ENCODE results near the gene SARM1. TPM values are rescaled to one million over a fixed set of nuclear protein-coding genes. Genes with fewer than 3 reads are reported as not detected.

Gene SARM1
- total and polyA plus RNA-seq, 4 donors: 9.3 to 24.6 (median 9.8) TPM

DNA sequence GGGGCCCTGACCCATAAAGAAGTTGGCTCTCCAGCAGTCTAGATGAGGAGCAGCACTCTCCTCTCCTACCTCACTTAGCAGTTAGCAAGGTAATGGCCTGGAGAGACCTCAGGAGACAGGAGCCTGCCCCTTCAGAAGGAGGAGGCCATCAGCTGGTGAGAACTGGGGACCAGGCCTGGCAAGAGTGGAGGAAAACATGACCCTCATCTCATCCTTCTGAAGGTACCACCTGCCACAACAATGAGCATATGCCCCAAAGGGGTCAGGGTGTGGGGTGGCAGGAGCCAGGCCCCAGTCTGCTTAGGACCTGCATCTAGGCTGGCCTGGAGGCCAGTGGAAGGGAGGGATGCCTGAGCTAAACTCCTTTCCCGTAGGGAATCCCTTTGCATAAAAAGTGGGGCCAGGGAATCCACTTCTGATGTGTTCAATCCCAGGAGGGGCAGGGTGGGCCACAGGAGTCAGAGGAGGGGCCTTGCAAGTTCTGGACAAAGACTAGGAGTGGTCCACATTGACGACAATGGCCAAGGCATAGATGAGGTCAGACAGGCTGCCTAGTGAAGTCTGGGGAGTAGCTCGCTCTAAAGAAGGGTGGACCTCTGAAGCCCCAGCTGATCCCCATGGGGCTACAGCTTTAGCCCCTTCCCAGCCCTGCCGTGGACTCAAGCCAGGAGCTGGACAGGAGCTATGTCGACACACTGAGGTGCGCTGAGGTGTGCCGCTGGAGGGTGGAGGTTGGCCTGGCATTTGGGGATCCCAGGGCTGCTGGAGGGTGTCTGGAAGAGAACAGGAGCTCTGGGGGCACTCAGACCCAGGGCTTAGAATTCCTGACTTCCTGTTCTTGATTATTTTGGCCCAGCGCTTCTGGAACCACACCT is 7.5 kb upstream of the SARM1 start:
- Histone ChIP-seq H3K27me3 (ENCODE audit: control insufficient read depth in 3 of 3, insufficient read depth in 3 of 3, low read length in 2 of 3) (no peaks in the 10 kb centered on the region), H3K27ac (ENCODE audit: low read depth in 1 of 2, low read length in 1 of 2) (no peak overlapping the region), H3K9ac (ENCODE audit: insufficient read depth in 1 of 2, low read length in 2 of 2) (no peak overlapping the region), H3K4me3 (no peak overlapping the region), H3K4me1 (ENCODE audit: control insufficient read depth in 5 of 5, insufficient read depth in 5 of 5, low read length in 5 of 5) (no peaks in the 10 kb centered on the region), H3K36me3 (ENCODE audit: control insufficient read depth in 4 of 4, insufficient read depth in 4 of 4, low read length in 4 of 4) (peaks cover 20 to 42% (median 23%) of the 10 kb centered on the region in 4 donors), H3K9me3 (ENCODE audit: control insufficient read depth in 4 of 4, insufficient read depth in 3 of 4, low read length in 3 of 4) (no peaks in the 10 kb centered on the region)
- TF ChIP-seq, protein P1, sequence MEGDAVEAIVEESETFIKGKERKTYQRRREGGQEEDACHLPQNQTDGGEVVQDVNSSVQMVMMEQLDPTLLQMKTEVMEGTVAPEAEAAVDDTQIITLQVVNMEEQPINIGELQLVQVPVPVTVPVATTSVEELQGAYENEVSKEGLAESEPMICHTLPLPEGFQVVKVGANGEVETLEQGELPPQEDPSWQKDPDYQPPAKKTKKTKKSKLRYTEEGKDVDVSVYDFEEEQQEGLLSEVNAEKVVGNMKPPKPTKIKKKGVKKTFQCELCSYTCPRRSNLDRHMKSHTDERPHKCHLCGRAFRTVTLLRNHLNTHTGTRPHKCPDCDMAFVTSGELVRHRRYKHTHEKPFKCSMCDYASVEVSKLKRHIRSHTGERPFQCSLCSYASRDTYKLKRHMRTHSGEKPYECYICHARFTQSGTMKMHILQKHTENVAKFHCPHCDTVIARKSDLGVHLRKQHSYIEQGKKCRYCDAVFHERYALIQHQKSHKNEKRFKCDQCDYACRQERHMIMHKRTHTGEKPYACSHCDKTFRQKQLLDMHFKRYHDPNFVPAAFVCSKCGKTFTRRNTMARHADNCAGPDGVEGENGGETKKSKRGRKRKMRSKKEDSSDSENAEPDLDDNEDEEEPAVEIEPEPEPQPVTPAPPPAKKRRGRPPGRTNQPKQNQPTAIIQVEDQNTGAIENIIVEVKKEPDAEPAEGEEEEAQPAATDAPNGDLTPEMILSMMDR (IDR thresholded peaks at IDR 0.05; ENCODE audit: control extremely low read depth, extremely low read depth): no peak
- 93 to 96% methylated on average over 8 of the region's 8 CpGs for WGBS, 2 donors
- ATAC-seq (ENCODE audit: insufficient read depth, low FRiP score) (no peak), DNase-seq (no peak)

DNA sequence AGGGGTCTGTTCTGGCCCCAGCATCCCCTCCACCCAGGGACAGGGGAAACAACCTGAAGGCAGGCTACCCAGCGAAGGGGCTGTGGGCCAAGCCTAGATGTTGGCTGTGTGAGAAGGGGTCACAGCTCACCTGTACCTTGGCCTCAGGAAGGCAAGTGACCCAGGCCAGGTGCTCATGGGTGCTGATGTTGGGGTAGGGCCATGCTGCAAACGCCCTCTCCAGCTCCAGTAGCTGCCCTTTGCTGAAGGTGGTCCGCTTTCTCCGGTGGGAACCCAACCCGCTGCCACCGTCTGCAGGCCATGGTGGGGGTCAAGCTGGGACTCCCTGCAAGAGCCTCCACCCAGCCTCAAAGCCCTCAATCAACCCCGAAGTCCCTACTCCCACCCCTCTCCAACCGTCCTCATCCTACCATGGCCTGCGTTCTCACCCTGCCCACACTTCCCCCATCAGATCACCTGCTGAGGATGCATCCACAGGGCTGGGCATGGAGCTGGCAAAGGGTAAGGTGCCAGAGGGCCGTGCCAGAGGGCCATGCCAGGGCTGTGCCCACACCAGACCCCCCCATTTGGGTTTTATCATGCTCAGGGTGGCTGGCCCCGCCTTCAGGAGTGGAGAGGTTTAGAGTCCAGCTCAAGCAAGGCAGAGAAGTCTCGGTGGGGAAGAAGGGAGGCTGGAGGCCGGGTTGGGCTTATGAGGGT is 6.7 kb upstream of the SARM1 start, which contains the start of gene SEBOX:
TSS of gene SEBOX (minus strand) at position 535 of the 699 bp plus-strand sequence. CDS start at position 487, 48 bp downstream.
- TF ChIP-seq, protein P1 (IDR thresholded peaks at IDR 0.05; ENCODE audit: control extremely low read depth, extremely low read depth): no peak
- Histone ChIP-seq H3K4me3 (no peak within 1 kb of the TSS), H3K9ac (ENCODE audit: insufficient read depth in 1 of 2, low read length in 2 of 2) (no peak within 1 kb of the TSS), H3K27ac (ENCODE audit: low read depth in 1 of 2, low read length in 1 of 2) (no peak within 1 kb of the TSS), H3K9me3 (ENCODE audit: control insufficient read depth in 4 of 4, insufficient read depth in 3 of 4, low read length in 3 of 4) (no peaks in the 10 kb centered on the region), H3K27me3 (ENCODE audit: control insufficient read depth in 3 of 3, insufficient read depth in 3 of 3, low read length in 2 of 3) (no peaks in the 10 kb centered on the region), H3K36me3 (ENCODE audit: control insufficient read depth in 4 of 4, insufficient read depth in 4 of 4, low read length in 4 of 4) (peaks cover 16 to 40% (median 19%) of the 10 kb centered on the region in 4 donors), H3K4me1 (ENCODE audit: control insufficient read depth in 5 of 5, insufficient read depth in 5 of 5, low read length in 5 of 5) (no peaks in the 10 kb centered on the region)
- DNase-seq (no peak), ATAC-seq (ENCODE audit: insufficient read depth, low FRiP score) (no peak)
- 94 to 96% methylated on average over 13 of the region's 13 CpGs for WGBS, 2 donors

DNA sequence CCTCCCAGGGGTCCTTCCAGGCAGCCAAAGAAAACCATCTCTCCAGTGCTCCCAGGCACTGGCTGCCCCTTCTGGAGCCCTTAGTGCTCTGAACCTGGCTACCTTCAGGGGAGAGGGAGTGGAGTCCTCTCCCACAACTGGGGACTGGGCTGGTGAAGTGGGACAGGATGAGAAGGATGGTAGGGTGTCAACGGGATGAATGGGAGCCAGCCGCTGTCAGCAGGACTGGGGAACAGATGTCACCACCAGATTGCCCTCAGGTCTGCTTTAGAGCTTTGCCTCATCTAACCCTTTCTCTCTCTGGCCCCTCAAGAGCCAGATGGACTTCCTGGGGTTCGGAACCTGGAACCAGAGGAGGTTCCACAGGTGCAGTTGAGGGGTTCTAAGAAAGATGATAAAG is 6.0 kb upstream of the SARM1 start:
- ATAC-seq (ENCODE audit: insufficient read depth, low FRiP score) (no peak), DNase-seq (no peak)
- Histone ChIP-seq H3K9ac (ENCODE audit: insufficient read depth in 1 of 2, low read length in 2 of 2) (no peak overlapping the region), H3K36me3 (ENCODE audit: control insufficient read depth in 4 of 4, insufficient read depth in 4 of 4, low read length in 4 of 4) (peaks cover 10 to 33% (median 19%) of the 10 kb centered on the region in 4 donors), H3K9me3 (ENCODE audit: control insufficient read depth in 4 of 4, insufficient read depth in 3 of 4, low read length in 3 of 4) (no peaks in the 10 kb centered on the region), H3K4me1 (ENCODE audit: control insufficient read depth in 5 of 5, insufficient read depth in 5 of 5, low read length in 5 of 5) (peaks cover 0 to 3% (median 0%) of the 10 kb centered on the region in 5 donors), H3K27me3 (ENCODE audit: control insufficient read depth in 3 of 3, insufficient read depth in 3 of 3, low read length in 2 of 3) (no peaks in the 10 kb centered on the region), H3K4me3 (no peak overlapping the region), H3K27ac (ENCODE audit: low read depth in 1 of 2, low read length in 1 of 2) (no peak overlapping the region)
- 88% methylated on average over 3 of the region's 3 CpGs for WGBS, 2 donors
- TF ChIP-seq, protein P1 (IDR thresholded peaks at IDR 0.05; ENCODE audit: control extremely low read depth, extremely low read depth): no peak
